Posterior cingulate gyrus (tissue), 11 donors: ENCODE measurements around the gene ST8SIA6.

ENCODE experiments used
- DNase-seq, 10 donors: peaks; one replicate each; pipeline versions ENCODE4 v3.0.0 to v3.0.0-alpha.2; 2020 to 2021; ENCODE audit warnings: mixed read lengths in 3 of 10
- intact Hi-C: fragments of 100-400 bp; cut with DNase I; formaldehyde crosslinking; loops from one replicate; pipeline ENCODE4 v1.15.1; 2023

ST8SIA6 gene

GRCh38 chr10:17396004-17396403 lies 58.4 kb downstream of the ST8SIA6 start:
- no peak for DNase-seq
- intact Hi-C loops = no loop called here

GRCh38 chr10:17394854-17395253 lies 59.5 kb downstream of the ST8SIA6 start:
- intact Hi-C loops = no loop called here

GRCh38 chr10:17387861-17388503 lies 66.4 kb downstream of the ST8SIA6 start:
- DNase-seq = no peak

More at GRCh38 chr10:17394854-17395253, 59.5 kb downstream of the ST8SIA6 start:
- no peak for DNase-seq

GRCh38 chr10:17386616-17387075 lies 67.7 kb downstream of the ST8SIA6 start:
- DNase-seq = no peak
- intact Hi-C loops = no loop called here

More at GRCh38 chr10:17387861-17388503, 66.4 kb downstream of the ST8SIA6 start:
- intact Hi-C loops = no loop called here

- intact Hi-C loops = no loop called here
- DNase-seq = no peak
These were observed 68.4 kb downstream of the ST8SIA6 start for GRCh38 chr10:17386021-17386420.

- no peak for DNase-seq
These were observed 69.3 kb downstream of the ST8SIA6 start for GRCh38 chr10:17385066-17385465.

GRCh38 chr10:17383801-17384555 lies 70.4 kb downstream of the ST8SIA6 start:
- DNase-seq = no peak
- intact Hi-C loops = no loop called here

More at GRCh38 chr10:17385066-17385465, 69.3 kb downstream of the ST8SIA6 start:
- intact Hi-C loops = no loop called here

GRCh38 chr10:17381502-17382142 lies 72.8 kb downstream of the ST8SIA6 start:
- intact Hi-C loops = no loop called here
- no peak for DNase-seq

GRCh38 chr10:17380888-17381287 lies 73.5 kb downstream of the ST8SIA6 start:
- no peak for DNase-seq
- intact Hi-C loops = no loop called here

GRCh38 chr10:17380016-17380415 lies 74.4 kb downstream of the ST8SIA6 start:
- no peak for DNase-seq

GRCh38 chr10:17379151-17379690 lies 75.2 kb downstream of the ST8SIA6 start:
- intact Hi-C loops = no loop called here
- no peak for DNase-seq

More at GRCh38 chr10:17380016-17380415, 74.4 kb downstream of the ST8SIA6 start:
- intact Hi-C loops = no loop called here

- DNase-seq = no peak
- intact Hi-C loops = no loop called here
These were observed 78.3 kb downstream of the ST8SIA6 start for GRCh38 chr10:17375936-17376584.

GRCh38 chr10:17368708-17369272 lies 85.6 kb downstream of the ST8SIA6 start:
- intact Hi-C loops = no loop called here
- no peak for DNase-seq

- intact Hi-C loops = no loop called here
- DNase-seq = no peak
These were observed 87.7 kb downstream of the ST8SIA6 start for GRCh38 chr10:17366705-17367104.

- intact Hi-C loops = no loop called here
- DNase-seq = no peak
These were observed 89.0 kb downstream of the ST8SIA6 start for GRCh38 chr10:17365402-17365801.

GRCh38 chr10:17358461-17358860 lies 95.9 kb downstream of the ST8SIA6 start:
- intact Hi-C loops = no loop called here
- DNase-seq = no peak

GRCh38 chr10:17357781-17358180 lies 96.6 kb downstream of the ST8SIA6 start:
- no peak for DNase-seq
- intact Hi-C loops = no loop called here

GRCh38 chr10:17356820-17357219 lies 97.6 kb downstream of the ST8SIA6 start:
- intact Hi-C loops = no loop called here
- no peak for DNase-seq

GRCh38 chr10:17354781-17355180 lies 99.6 kb downstream of the ST8SIA6 start:
- no peak for DNase-seq
- intact Hi-C loops = no loop called here

GRCh38 chr10:17353568-17354300 lies 100.7 kb downstream of the ST8SIA6 start:
- intact Hi-C loops = no loop called here
- DNase-seq = no peak
